GM12874 (cell line): Measurements from ENCODE around the gene HOXD11.

Experiments used
- TF ChIP-seq, protein P1 (sequence below): IDR thresholded peaks from 2 replicates; pipeline ENCODE4 v1.5.1; 2011; ENCODE audit warnings: low read depth, mild to moderate bottlenecking, control low read depth, low read length, moderate library complexity; ENCODE audit not compliant: insufficient read depth

The HOXD11 gene

DNA sequence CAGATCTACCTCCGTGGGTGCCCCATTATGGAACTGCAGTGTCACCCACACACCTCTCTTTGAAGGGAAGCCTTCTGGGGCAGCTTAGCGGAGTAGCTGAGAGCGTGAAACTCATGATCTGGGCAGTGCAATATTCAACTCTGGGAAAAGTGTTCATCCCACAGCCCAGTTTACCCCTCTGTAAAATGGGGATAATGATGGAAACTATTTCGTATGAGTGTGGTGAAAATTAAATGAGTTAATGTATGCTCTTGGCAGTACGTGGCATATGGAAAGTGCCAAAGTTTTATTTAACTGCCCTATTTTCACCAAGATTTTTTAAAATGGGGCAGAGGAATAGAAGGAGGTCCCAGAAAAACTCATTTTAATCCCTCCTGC lies 34.8 kb upstream of the HOXD11 start:
- TF ChIP-seq, protein P1, sequence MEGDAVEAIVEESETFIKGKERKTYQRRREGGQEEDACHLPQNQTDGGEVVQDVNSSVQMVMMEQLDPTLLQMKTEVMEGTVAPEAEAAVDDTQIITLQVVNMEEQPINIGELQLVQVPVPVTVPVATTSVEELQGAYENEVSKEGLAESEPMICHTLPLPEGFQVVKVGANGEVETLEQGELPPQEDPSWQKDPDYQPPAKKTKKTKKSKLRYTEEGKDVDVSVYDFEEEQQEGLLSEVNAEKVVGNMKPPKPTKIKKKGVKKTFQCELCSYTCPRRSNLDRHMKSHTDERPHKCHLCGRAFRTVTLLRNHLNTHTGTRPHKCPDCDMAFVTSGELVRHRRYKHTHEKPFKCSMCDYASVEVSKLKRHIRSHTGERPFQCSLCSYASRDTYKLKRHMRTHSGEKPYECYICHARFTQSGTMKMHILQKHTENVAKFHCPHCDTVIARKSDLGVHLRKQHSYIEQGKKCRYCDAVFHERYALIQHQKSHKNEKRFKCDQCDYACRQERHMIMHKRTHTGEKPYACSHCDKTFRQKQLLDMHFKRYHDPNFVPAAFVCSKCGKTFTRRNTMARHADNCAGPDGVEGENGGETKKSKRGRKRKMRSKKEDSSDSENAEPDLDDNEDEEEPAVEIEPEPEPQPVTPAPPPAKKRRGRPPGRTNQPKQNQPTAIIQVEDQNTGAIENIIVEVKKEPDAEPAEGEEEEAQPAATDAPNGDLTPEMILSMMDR = no peak

DNA sequence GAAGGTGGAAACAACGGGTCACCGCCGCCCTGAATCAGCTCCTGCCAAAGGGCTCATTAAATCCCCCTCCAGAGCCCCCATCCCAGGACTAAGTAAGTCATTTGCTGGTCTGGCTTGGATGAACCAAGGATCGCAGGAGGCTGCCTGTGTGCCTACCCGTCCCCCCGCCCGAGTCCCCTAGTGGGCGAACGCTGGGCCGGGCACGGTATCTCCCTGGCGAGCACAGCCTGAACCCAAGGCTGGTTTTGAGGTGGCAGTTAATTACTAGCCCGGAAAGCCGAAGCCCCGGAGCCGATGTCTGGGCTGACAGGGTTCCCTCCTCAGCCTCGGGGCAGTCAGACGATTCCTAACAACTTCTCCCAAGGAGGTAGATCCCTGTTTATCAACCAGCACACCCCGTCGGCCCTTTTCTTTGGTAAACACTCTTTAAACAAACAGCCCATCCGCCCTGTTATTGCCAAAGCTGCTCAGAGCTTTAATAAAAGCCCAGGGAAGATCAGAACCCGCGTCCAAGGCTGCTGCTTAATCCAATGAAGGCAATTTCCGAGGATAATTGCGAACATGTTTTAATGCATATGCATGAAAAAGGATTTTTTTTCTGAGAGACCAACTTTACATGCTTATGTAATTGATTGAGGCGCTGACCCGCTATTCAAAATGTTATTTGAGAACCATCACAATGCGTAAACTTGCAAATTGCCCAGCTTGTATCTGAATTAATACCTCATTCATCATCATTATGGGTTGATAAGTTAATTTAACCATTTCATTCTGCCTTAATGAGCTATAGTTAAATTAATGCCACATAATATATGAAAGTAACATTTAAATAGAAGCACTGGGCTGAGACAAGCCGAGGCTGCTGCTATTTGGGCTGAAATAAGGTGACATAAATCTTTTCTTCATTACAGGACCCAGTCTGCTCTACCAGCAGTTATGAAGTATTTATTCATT lies 33.9 kb upstream of the HOXD11 start:
- TF ChIP-seq, protein P1 = no peak

DNA sequence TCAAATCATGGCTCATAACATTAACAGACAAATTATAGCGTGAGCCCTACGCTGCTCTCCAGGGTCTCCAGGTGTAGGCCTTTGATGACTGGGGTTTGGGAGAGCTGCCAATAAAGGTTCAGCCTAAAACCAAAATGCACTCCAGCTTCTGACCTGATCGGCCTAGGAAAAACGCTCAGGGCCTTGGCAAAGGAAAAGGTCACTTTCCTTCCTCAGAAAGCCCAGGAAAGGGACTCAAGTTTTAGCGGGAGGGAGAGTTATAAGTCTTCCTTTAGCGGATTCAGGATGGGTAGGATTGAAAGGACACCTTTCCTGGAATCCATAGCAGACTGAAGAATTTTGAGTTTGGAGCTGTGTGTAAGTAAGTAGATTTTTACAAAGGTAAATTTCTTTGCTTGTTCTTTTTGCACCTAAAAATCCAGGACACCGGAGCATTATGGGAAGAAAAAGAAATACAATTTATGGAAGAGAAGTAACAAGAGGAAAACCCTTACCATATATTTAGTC lies 32.1 kb upstream of the HOXD11 start:
- TF ChIP-seq, protein P1 = no peak

DNA sequence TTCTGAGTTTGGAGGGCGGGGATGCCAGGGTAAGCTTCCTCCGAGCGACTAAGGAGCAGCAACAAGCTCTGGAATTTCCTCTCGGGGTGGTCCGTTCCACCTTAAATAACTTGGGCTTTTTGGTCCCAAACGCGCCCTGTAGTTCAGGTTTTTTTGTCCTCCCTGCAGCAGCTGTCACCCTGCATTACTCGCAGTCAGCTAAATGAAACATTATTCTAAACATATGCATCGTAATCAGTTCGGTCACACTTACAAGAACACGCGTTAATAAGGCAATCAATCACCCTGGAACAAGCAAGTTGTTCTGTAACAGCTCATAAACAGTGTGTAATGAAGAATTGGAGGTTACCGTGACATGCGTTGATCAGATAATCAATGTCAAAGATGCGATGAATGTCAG lies 31.6 kb upstream of the HOXD11 start:
- TF ChIP-seq, protein P1 = no peak

DNA sequence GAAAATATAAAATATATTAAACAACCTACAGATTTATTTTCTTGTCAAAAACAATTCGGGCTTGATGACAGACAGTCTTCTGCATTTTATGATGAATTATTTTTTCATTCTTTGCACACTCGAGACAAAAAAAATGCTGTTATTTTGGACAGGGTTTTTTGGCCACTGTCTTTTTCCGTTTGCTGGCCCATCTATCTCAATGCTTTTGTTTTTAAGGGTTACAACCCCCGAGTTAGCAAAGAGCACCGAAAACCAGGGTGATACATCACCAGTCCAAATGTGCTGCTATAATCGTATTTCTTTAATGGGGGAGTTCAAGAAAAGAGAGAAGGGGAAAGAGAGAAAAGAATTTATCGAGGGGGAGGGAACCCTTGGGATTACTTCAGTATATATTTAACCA lies 31.0 kb upstream of the HOXD11 start:
- TF ChIP-seq, protein P1 = no peak

DNA sequence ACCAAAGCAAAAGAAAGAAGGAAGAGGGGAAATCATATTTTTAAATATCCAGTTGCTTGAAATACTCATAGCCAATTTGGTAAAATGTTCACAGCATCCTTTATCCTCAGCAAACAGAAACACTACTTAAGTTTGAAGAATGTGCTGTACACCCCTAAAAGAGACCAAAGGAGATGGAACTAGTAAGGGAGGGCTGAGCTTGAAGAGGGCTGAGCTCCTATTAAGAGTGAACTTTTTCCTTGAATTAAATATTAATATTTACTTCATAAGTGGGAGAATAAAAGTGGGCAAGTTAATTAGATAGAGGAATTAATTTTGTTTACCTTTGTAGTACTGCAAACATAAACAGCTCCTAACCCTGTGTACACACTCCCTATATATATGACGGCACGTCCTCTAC lies 30.3 kb upstream of the HOXD11 start:
- TF ChIP-seq, protein P1 = no peak

DNA sequence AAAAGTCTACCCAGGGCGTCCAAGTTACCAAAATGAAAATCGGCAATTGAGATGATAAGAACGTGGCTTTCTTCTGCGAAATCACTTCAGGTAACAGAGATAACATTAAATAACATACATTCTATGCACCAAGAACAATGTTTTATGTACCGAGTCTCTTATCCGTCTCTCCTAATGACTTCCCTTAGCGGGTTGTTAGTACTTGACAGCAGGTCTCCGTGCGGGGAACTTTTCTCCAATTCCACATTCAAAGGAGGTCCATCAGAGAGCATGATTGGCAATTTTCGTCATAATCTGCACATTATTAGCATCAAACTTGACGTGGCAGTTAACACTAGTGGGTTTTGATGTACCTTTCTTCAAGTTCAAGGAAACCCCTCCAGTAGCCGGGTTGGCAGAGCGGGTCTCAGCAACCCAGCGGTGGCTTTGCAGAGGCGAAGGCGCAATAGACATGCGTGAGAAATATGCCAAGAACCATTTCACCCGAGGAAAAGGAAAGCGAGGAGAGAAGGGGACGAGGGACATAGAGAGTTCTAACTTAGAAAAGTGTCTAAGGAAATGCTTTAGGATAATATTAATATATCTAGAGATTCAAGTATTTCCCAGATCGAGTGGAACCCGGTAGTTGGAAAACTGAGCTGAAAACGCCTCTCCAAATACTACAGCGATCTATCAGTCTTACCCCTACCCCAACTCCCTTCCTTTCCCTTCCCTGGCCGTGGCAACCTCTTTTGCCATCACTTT lies 28.4 kb upstream of the HOXD11 start:
- TF ChIP-seq, protein P1 = no peak
